ENCODE results near the gene ARFRP1. TPM values are rescaled to one million over a fixed set of nuclear protein-coding genes. Genes with fewer than 3 reads are reported as not detected.

The ARFRP1 gene
- total RNA-seq, 1 experiment from 2014 or later: 30.2 TPM

DNA sequence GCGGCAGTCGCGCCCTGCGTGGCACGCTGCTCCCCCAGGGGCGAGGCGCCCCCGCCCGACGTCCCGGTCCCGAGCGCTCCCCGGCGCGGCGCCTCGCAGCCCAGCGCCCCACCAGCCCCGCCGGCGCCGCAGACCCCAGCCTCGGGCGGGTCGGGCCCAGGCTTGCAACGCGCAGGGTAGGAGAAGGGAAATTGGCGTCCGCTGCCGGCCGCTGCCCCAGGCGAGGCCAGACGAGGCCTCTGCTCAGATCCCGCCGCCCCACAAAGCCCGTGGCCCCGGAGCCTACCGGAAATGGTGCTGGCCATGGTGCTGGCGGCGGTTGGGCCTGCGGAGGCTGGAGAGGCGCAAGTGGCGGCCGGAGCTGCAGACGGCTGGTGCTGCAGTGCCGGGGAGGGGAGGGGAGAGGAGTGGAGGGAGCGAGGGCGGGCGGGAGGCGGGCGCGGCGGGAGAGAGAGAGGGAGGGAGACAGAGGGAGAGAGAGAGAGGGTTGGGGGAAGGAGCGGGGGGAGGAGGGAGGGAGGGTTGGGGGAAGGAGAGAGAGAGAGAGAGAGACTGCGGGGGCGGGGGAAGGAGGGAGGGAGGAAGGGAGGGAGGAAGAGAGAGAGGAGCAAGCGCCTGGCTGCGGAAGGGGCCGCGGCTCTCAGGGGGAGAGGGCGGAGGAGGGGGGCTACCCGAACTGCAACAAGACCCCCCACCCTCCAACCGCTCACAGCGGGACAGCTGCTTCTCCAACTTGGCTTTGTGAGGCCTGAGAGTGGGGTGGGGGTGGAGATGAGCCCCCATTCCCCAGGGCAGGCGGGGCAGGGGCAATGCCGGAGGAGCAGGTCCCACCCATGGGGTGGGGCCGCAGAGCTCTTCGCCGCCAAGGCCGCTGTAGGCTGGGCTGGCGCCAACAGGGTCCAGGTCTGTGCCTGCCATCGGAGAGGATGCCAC lies 54.5 kb downstream of the ARFRP1 start, which contains the start of gene STMN3 (continued):
- TF ChIP-seq, protein P1, sequence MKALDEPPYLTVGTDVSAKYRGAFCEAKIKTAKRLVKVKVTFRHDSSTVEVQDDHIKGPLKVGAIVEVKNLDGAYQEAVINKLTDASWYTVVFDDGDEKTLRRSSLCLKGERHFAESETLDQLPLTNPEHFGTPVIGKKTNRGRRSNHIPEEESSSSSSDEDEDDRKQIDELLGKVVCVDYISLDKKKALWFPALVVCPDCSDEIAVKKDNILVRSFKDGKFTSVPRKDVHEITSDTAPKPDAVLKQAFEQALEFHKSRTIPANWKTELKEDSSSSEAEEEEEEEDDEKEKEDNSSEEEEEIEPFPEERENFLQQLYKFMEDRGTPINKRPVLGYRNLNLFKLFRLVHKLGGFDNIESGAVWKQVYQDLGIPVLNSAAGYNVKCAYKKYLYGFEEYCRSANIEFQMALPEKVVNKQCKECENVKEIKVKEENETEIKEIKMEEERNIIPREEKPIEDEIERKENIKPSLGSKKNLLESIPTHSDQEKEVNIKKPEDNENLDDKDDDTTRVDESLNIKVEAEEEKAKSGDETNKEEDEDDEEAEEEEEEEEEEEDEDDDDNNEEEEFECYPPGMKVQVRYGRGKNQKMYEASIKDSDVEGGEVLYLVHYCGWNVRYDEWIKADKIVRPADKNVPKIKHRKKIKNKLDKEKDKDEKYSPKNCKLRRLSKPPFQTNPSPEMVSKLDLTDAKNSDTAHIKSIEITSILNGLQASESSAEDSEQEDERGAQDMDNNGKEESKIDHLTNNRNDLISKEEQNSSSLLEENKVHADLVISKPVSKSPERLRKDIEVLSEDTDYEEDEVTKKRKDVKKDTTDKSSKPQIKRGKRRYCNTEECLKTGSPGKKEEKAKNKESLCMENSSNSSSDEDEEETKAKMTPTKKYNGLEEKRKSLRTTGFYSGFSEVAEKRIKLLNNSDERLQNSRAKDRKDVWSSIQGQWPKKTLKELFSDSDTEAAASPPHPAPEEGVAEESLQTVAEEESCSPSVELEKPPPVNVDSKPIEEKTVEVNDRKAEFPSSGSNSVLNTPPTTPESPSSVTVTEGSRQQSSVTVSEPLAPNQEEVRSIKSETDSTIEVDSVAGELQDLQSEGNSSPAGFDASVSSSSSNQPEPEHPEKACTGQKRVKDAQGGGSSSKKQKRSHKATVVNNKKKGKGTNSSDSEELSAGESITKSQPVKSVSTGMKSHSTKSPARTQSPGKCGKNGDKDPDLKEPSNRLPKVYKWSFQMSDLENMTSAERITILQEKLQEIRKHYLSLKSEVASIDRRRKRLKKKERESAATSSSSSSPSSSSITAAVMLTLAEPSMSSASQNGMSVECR (CRISPR knock-in tag; IDR thresholded peaks at IDR 0.05; ENCODE audit: borderline replicate concordance): peak; percentile 98
- TF ChIP-seq, protein P2, sequence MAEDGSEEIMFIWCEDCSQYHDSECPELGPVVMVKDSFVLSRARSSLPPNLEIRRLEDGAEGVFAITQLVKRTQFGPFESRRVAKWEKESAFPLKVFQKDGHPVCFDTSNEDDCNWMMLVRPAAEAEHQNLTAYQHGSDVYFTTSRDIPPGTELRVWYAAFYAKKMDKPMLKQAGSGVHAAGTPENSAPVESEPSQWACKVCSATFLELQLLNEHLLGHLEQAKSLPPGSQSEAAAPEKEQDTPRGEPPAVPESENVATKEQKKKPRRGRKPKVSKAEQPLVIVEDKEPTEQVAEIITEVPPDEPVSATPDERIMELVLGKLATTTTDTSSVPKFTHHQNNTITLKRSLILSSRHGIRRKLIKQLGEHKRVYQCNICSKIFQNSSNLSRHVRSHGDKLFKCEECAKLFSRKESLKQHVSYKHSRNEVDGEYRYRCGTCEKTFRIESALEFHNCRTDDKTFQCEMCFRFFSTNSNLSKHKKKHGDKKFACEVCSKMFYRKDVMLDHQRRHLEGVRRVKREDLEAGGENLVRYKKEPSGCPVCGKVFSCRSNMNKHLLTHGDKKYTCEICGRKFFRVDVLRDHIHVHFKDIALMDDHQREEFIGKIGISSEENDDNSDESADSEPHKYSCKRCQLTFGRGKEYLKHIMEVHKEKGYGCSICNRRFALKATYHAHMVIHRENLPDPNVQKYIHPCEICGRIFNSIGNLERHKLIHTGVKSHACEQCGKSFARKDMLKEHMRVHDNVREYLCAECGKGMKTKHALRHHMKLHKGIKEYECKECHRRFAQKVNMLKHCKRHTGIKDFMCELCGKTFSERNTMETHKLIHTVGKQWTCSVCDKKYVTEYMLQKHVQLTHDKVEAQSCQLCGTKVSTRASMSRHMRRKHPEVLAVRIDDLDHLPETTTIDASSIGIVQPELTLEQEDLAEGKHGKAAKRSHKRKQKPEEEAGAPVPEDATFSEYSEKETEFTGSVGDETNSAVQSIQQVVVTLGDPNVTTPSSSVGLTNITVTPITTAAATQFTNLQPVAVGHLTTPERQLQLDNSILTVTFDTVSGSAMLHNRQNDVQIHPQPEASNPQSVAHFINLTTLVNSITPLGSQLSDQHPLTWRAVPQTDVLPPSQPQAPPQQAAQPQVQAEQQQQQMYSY (CRISPR knock-in tag; IDR thresholded peaks at IDR 0.05): peak; percentile 35; the same call in 1 of the 2 replicates
- no peak; the same call in 1 of the 2 replicates for TF ChIP-seq NFYB (CRISPR knock-in tag; conservative IDR thresholded peaks at IDR 0.05; ENCODE audit: low read depth)
- TF ChIP-seq, protein P3, sequence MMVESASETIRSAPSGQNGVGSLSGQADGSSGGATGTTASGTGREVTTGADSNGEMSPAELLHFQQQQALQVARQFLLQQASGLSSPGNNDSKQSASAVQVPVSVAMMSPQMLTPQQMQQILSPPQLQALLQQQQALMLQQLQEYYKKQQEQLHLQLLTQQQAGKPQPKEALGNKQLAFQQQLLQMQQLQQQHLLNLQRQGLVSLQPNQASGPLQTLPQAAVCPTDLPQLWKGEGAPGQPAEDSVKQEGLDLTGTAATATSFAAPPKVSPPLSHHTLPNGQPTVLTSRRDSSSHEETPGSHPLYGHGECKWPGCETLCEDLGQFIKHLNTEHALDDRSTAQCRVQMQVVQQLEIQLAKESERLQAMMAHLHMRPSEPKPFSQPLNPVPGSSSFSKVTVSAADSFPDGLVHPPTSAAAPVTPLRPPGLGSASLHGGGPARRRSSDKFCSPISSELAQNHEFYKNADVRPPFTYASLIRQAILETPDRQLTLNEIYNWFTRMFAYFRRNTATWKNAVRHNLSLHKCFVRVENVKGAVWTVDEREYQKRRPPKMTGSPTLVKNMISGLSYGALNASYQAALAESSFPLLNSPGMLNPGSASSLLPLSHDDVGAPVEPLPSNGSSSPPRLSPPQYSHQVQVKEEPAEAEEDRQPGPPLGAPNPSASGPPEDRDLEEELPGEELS (CRISPR knock-in tag; IDR thresholded peaks at IDR 0.05): peak; percentile 98
- no peak for TF ChIP-seq MLX (CRISPR knock-in tag; IDR thresholded peaks at IDR 0.05)
- peak; percentile 82; the same call in 1 of the 2 replicates for TF ChIP-seq CREB1 (CRISPR knock-in tag; IDR thresholded peaks at IDR 0.05)
- peak; percentile 64; the same call in 1 of the 2 replicates for TF ChIP-seq ZNF317 (CRISPR knock-in tag; IDR thresholded peaks at IDR 0.05; ENCODE audit: borderline replicate concordance, low read depth)
- no peak; the same call in 1 of the 2 replicates for TF ChIP-seq HMGXB4 (CRISPR knock-in tag; IDR thresholded peaks at IDR 0.05)
- peak; percentile 62 for TF ChIP-seq SP1 (CRISPR knock-in tag; conservative IDR thresholded peaks at IDR 0.05)
- peak; percentile 98 for TF ChIP-seq FOXP1 (CRISPR knock-in tag; IDR thresholded peaks at IDR 0.05; ENCODE audit: borderline replicate concordance)
- TF ChIP-seq NFATC4 (CRISPR knock-in tag; IDR thresholded peaks at IDR 0.05): no peak
- peak; percentile 89; the same call in 1 of the 2 replicates for TF ChIP-seq ZNF232 (CRISPR knock-in tag; IDR thresholded peaks at IDR 0.05)
- no peak for TF ChIP-seq RORB (CRISPR knock-in tag; IDR thresholded peaks at IDR 0.05)
- TF ChIP-seq E2F4 (CRISPR knock-in tag; IDR thresholded peaks at IDR 0.05; ENCODE audit: borderline replicate concordance, low read depth): peak; percentile 65; the same call in 1 of the 2 replicates
- TF ChIP-seq JUN (CRISPR knock-in tag; IDR thresholded peaks at IDR 0.05): peak; percentile 92; the same call in 1 of the 2 replicates
- peak; percentile 86 for TF ChIP-seq FOXK1 (CRISPR knock-in tag; IDR thresholded peaks at IDR 0.05)
- peak; percentile 80 for TF ChIP-seq NFE2L1 (CRISPR knock-in tag; IDR thresholded peaks at IDR 0.05)
- peak; percentile 91 for TF ChIP-seq TP53 (CRISPR knock-in tag; IDR thresholded peaks at IDR 0.05)
- peak; percentile 72 for TF ChIP-seq NR2C2 (CRISPR knock-in tag; IDR thresholded peaks at IDR 0.05)
- no peak for TF ChIP-seq NR3C1 (CRISPR knock-in tag; conservative IDR thresholded peaks at IDR 0.05; ENCODE audit: low read depth)
- TF ChIP-seq PRRX2 (CRISPR knock-in tag; IDR thresholded peaks at IDR 0.05): no peak
- TF ChIP-seq, protein P4, sequence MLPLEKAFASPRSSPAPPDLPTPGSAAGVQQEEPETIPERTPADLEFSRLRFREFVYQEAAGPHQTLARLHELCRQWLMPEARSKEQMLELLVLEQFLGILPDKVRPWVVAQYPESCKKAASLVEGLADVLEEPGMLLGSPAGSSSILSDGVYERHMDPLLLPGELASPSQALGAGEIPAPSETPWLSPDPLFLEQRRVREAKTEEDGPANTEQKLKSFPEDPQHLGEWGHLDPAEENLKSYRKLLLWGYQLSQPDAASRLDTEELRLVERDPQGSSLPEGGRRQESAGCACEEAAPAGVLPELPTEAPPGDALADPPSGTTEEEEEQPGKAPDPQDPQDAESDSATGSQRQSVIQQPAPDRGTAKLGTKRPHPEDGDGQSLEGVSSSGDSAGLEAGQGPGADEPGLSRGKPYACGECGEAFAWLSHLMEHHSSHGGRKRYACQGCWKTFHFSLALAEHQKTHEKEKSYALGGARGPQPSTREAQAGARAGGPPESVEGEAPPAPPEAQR (CRISPR knock-in tag; IDR thresholded peaks at IDR 0.05): no peak
